GM18499 (cell line): Measurements from ENCODE around the gene HNRNPAB.
"Not testable (repeated sequence)": the region's sequence is repeated elsewhere in the genome, so short reads cannot be mapped to it uniquely, and the experiment has no call there.

ENCODE experiments used
- ATAC-seq: cut with Tn5 transposase; IDR thresholded peaks from one replicate; pipeline ENCODE4 v1.9.1; 2021; ENCODE audit warnings: moderate number of reproducible peaks; ENCODE audit not compliant: insufficient read depth, unreplicated experiment

The HNRNPAB gene

GRCh38 chr5:178241231-178241663 is 36.9 kb downstream of the HNRNPAB start:
- no peak for ATAC-seq

GRCh38 chr5:178241688-178242231 is 37.4 kb downstream of the HNRNPAB start:
- no peak for ATAC-seq

- no peak for ATAC-seq
These were observed 38.1 kb downstream of the HNRNPAB start for GRCh38 chr5:178242416-178242815.

GRCh38 chr5:178244576-178244975 is 40.2 kb downstream of the HNRNPAB start:
- ATAC-seq, result no peak

GRCh38 chr5:178245389-178245788 is 41.1 kb downstream of the HNRNPAB start:
- no peak for ATAC-seq

GRCh38 chr5:178246624-178247279 is 42.4 kb downstream of the HNRNPAB start:
- no peak for ATAC-seq

- no peak for ATAC-seq
These were observed 43.4 kb downstream of the HNRNPAB start for GRCh38 chr5:178247481-178248456.

GRCh38 chr5:178248750-178249149 is 44.4 kb downstream of the HNRNPAB start:
- ATAC-seq, result no peak

GRCh38 chr5:178249191-178249989 is 45.1 kb downstream of the HNRNPAB start:
- ATAC-seq, result no peak

- no peak for ATAC-seq
These were observed 45.9 kb downstream of the HNRNPAB start for GRCh38 chr5:178250263-178250662.

- no peak for ATAC-seq
These were observed 47.9 kb downstream of the HNRNPAB start for GRCh38 chr5:178252258-178252657.

- not testable (repeated sequence) for ATAC-seq
These were observed 49.3 kb downstream of the HNRNPAB start for GRCh38 chr5:178253632-178254031.

GRCh38 chr5:178256746-178257145 is 52.4 kb downstream of the HNRNPAB start:
- no peak for ATAC-seq

GRCh38 chr5:178257650-178258049 is 53.3 kb downstream of the HNRNPAB start:
- no peak for ATAC-seq

GRCh38 chr5:178259623-178260536 is 55.5 kb downstream of the HNRNPAB start:
- ATAC-seq, result no peak
